ENCODE measurements around the gene PHF20.
"Not testable (repeated sequence)": the region's sequence is repeated elsewhere in the genome, so short reads cannot be mapped to it uniquely, and the experiment has no call there.

Gene PHF20

DNA sequence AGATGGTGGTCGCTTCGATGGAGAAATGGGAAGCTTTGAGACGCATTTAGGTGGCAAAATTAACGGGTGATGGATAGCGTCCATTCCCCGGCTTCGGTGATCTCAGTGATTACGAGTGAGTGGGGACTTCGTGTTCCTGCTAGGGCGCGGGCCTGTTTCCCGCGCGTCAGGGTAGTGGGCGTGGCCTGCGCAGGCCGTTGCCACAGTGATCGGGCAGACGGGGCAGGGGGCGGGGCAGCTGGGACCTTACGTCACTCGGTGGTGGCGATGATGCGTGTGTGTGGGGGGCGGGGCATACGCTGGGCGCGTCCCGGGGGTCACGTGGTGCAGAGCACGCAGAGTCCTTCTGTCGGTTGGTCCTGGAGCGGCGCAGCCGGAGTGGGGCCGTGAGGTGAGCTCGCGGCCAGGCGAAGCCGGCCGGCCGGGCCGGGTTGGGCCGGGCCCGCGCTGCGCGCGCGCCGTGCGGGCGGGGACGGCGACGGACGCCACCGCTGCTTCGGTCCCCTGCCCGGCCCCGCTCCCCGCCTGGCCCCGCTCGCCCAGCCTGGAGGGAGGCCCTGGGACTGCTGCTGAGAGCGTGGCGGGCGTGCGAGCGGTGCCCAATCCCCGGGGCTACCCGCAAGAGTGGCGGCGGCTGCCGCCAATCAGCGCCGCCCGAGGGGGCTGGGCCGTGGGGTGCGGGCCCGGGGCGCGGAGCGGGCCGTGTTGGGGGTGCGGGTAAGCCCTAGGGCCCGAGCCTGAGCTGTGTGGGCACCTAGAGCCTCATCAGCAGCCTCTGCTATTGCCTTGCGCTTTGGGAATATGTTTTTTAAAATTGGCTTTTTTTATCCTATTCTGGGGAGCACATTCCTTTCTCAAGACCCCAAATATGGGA is at the start of gene PHF20:
Gene PHF20 (plus strand): TSS at position 327 of the 874 bp plus-strand sequence. CDS start 29,508 bp downstream, outside the sequence.
- DNase-seq = peak; percentile 70

- not testable (repeated sequence) for DNase-seq
Measured at GRCh38 chr20:35723275-35723639, 48.6 kb upstream of the PHF20 start.

GRCh38 chr20:35723652-35724320 is 48.0 kb upstream of the PHF20 start:
- not testable (repeated sequence) for DNase-seq

GRCh38 chr20:35724321-35725230 is 47.2 kb upstream of the PHF20 start:
- no peak for DNase-seq

GRCh38 chr20:35726842-35727711 is 44.7 kb upstream of the PHF20 start:
- DNase-seq = no peak

DNA sequence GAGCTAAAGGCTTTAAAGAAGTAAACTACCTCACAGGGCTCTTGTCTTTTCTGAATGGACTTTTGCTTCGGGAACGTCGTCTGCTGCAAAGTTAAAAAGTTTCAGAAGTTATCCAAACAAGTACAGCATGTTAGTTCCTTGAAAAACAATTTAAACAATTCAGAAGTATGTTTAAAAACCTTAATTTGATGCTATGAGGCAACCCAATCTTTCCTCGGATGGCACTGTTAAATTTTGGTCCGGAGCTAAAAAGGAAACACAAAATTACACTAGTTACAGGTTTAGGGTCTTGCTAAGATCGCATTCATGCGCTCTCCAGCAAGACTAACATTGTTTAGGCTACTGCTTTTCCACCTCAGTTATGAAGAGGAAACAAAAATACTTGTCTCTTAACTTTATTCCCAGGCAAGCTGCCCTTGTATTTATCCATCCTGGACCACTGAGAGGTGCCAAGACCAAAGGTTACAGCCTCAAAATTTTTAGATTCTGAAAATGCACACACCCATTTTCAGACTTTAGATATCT is 42.5 kb upstream of the PHF20 start:
- no peak for DNase-seq

GRCh38 chr20:35729836-35730582 is 41.8 kb upstream of the PHF20 start:
- no peak for DNase-seq

DNA sequence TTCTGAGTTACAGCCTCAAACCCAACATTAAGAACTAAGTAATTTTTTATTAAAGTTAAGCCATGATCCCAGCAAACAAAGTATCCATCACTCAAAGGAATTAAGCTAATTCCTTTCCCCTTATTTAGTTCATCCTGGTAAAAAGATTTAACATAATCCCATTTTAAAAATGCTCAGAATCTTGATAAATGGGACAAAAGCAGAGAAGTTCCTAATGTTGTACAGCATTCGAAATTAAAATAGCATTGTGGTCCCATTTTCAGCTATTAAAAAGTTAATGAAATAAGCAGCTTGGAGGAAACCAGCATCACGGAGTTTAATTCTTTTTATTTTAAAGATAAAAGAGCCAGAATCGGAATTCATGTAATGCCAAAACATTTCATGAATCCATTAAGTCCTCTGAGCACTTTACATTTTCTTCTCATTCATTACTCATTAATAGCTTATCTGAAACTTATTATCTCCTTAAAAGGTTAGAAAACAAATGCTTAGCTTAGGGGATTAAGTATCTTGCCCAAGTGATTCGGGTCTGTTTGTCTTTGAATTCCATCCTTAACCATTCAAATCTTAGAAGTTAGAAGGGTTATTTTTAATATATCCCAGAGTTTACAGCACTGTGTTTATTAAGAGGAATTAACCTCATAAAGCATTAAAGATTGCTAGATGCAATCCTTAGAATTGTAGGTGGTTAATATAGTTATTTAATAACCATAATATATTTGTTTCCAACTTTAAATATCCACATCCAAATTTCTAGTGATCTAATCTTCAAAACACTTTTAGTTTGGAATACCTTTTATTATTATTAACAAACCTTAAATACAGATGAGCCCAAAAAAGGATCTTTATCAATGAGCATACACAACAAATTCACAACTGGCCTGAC is 41.0 kb upstream of the PHF20 start:
- no peak for DNase-seq

GRCh38 chr20:35731469-35731788 is 40.4 kb upstream of the PHF20 start:
- DNase-seq = no peak

DNA sequence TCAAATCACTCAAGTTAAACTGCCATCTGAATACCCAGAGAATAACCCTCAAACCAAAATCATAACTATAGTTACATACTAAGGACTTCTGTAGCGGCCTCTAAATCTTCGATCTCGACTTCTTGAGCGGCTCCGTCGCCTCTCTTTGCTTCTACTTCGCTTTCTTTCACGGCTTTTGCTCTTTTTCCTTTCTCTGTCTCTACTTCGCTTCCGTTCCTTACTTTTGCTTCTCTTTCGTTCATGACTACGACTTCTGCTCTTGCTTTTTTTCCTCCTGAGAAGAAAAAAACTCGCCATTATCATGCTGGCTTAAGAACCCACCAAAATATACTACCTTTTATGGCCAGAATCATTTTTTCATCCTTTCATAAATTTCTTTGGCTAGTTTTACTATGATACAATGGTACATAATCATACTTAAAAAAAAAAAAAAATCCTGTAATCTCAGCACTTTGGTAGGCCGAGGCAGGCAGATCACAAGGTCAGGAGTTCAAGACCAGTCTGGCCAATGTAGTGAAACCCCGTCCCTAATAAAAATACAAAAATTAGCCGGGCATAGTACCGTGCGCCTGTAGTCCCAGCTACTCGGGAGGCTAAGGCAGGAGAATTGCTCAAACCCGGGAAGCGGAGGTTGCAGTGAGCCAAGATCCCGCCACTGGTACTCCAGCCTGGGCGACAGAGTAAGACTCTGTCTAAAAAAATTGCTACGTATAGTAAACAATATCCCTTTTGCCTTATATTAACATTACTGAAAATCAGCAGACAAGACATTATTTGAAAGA is 39.8 kb upstream of the PHF20 start:
- no peak for DNase-seq

GRCh38 chr20:35732644-35732982 is 39.2 kb upstream of the PHF20 start:
- DNase-seq = no peak

- DNase-seq = no peak
Measured at GRCh38 chr20:35734374-35734773, 37.4 kb upstream of the PHF20 start.

GRCh38 chr20:35734777-35735649 is 36.8 kb upstream of the PHF20 start:
- DNase-seq = no peak

GRCh38 chr20:35735826-35736470 is 35.9 kb upstream of the PHF20 start:
- DNase-seq = no peak

GRCh38 chr20:35737865-35738333 is 33.9 kb upstream of the PHF20 start:
- no peak for DNase-seq

DNA sequence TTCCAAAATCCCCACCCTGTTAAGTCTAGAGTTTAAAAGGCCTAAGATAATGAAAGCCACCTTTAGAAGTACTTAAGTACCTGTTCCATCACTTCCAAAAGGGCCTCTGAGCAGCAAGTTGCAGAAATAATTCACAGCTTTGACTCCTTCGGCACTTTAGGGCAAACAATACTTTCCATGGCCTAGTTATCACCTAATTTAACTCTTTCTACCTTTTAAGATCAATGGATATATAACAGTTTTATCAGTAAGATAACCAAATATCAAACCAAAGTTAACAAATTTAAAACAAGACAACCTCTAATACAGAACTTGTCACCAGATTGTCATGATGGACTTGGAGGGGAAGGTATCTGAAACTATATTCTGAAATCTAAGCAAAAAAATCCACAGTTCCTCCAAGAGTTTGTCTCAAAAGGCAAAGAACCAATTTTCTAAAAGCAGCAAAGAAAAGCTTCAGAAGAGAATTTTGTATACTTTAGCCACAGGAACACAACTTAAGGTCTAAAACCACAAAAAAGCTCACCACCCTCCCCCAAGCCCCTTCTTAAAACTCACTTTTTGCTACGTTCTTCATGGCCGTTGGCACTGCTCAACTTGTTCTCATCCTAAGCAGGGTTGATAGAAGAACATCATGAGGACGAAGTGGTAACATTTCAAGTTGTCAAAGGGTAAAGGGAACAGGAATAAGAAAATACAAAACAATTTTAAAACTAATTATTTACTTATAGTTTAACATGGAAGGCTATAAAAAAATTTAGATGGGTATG is 33.2 kb upstream of the PHF20 start:
- DNase-seq = no peak

Measured in DMS79 treated with DMSO at 0.1 percent for 48 hours (cell line).